Activated CD4-positive, alpha-beta T cell treated with anti-CD3 and anti-CD28 coated beads, Interleukin-2, amount 50 U/mL, for 24 hours (primary cell): ENCODE measurements around the gene TTI1.
"Not testable (repeated sequence)": the region's sequence is repeated elsewhere in the genome, so short reads cannot be mapped to it uniquely, and the experiment has no call there.

Experiments
- DNase-seq, 2 donors: peaks; one replicate each; pipeline ENCODE4 v3.0.0-alpha.2; 2020; ENCODE audit warnings: low read depth in 1 of 2, low spot score in 1 of 2

The TTI1 gene

GRCh38 chr20:37970856-37971245, 62.4 kb downstream of the TTI1 start:
- no peak for DNase-seq

- DNase-seq: no peak
Observed at GRCh38 chr20:37969949-37970855, 63.1 kb downstream of the TTI1 start.

- DNase-seq: no peak
Observed at GRCh38 chr20:37968841-37969401, 64.3 kb downstream of the TTI1 start.

- DNase-seq: not testable (repeated sequence)
Observed at GRCh38 chr20:37963483-37963882, 69.8 kb downstream of the TTI1 start.

- no peak for DNase-seq
Observed at GRCh38 chr20:37961066-37961465, 72.2 kb downstream of the TTI1 start.

- no peak for DNase-seq
Observed at GRCh38 chr20:37958856-37959520, 74.3 kb downstream of the TTI1 start.

- no peak for DNase-seq
Observed at GRCh38 chr20:37956107-37956585, 77.1 kb downstream of the TTI1 start.

GRCh38 chr20:37955511-37955910, 77.7 kb downstream of the TTI1 start:
- no peak for DNase-seq

GRCh38 chr20:37954626-37955025, 78.6 kb downstream of the TTI1 start:
- DNase-seq: no peak

- no peak for DNase-seq
Observed at GRCh38 chr20:37954190-37954589, 79.1 kb downstream of the TTI1 start.

GRCh38 chr20:37948956-37949355, 84.3 kb downstream of the TTI1 start:
- no peak for DNase-seq

GRCh38 chr20:37947943-37948342, 85.3 kb downstream of the TTI1 start:
- no peak for DNase-seq

GRCh38 chr20:37946946-37947345, 86.3 kb downstream of the TTI1 start:
- no peak for DNase-seq

- no peak for DNase-seq
Observed at GRCh38 chr20:37945091-37945547, 88.1 kb downstream of the TTI1 start.

- DNase-seq: no peak
Observed at GRCh38 chr20:37944456-37944981, 88.7 kb downstream of the TTI1 start.

GRCh38 chr20:37943501-37944455, 89.5 kb downstream of the TTI1 start:
- no peak for DNase-seq

GRCh38 chr20:37943033-37943432, 90.2 kb downstream of the TTI1 start:
- DNase-seq: no peak

GRCh38 chr20:37941992-37942391, 91.3 kb downstream of the TTI1 start:
- no peak for DNase-seq

GRCh38 chr20:37941332-37941731, 91.9 kb downstream of the TTI1 start:
- DNase-seq: no peak

- no peak for DNase-seq
Observed at GRCh38 chr20:37940858-37941257, 92.4 kb downstream of the TTI1 start.
